ENCODE data around the gene KLHDC8A.

- TF ChIP-seq CTCF (conservative IDR thresholded peaks at IDR 0.05 in 1 of 2, IDR thresholded peaks at IDR 0.05 in 1 of 2; ENCODE audit: low read depth in 1 of 2, low read length in 2 of 2) (no peak), EZH2 (IDR thresholded peaks at IDR 0.05; ENCODE audit: low read length, missing control alignments) (no peak)
These were observed 26.6 kb downstream of the KLHDC8A start for GRCh38 chr1:205330150-205330549.
